Mesangial cell (primary cell): Measurements from ENCODE around the gene OR4D5. TPM values are rescaled to one million over a fixed set of nuclear protein-coding genes. Genes with fewer than 3 reads are reported as not detected.

Experiments used
- total RNA-seq: library from RNA; depleted of rRNA; stranded (reverse); fragments of >200 nt; gene quantifications from 2 replicates; pipeline ENCODE4 v1.2.3, GENCODE V29; 2015

Gene OR4D5
- total RNA-seq, result not detected in 2 replicates

GRCh38 chr11:123939317-123939716, at the start of gene OR4D5:
Gene OR4D5 (plus strand): TSS chr11:123939617. CDS start chr11:123939617, 0 bp downstream.

GRCh38 chr11:123901867-123902266, 37.5 kb upstream of the OR4D5 start, which contains the start of gene OR8D4:
Gene OR8D4 (plus strand): TSS chr11:123902167. CDS start chr11:123906432, 4,265 bp downstream.

GRCh38 chr11:123943738-123944137, 4.3 kb downstream of the OR4D5 start, which contains the start of gene OR6T1:
Gene OR6T1 (minus strand): TSS chr11:123943838. CDS start chr11:123943838, 0 bp downstream.

GRCh38 chr11:123977731-123978347, 38.4 kb downstream of the OR4D5 start, which contains the start of gene OR10S1:
Gene OR10S1 (minus strand): TSS chr11:123977781. CDS start chr11:123977664, 117 bp downstream.

Other genes starting within 250 kb of the OR4D5 start
- 3.6 and 8.1 TPM in 2 replicates for gene ZNF202, start 198.0 kb upstream of the OR4D5 start, total RNA-seq
- gene OR6X1, start 185.1 kb upstream of the OR4D5 start, total RNA-seq, result not detected in 2 replicates
- gene OR6M1, start 133.3 kb upstream of the OR4D5 start, total RNA-seq, result not detected in 2 replicates
- not detected in 2 replicates for gene TMEM225, start 53.9 kb upstream of the OR4D5 start, total RNA-seq
- gene OR8D4, start 37.5 kb upstream of the OR4D5 start, total RNA-seq, result not detected in 2 replicates
- not detected in 2 replicates for gene OR6T1, start 4.2 kb downstream of the OR4D5 start, total RNA-seq
- gene OR10S1, start 38.2 kb downstream of the OR4D5 start, total RNA-seq, result not detected in 2 replicates
- gene OR10G6, start 55.5 kb downstream of the OR4D5 start, total RNA-seq, result not detected in 2 replicates
- gene OR10G4, start 73.4 kb downstream of the OR4D5 start, total RNA-seq, result not detected in 2 replicates
- not detected in 2 replicates for gene OR10G9, start 83.4 kb downstream of the OR4D5 start, total RNA-seq
- gene OR10G8, start 87.2 kb downstream of the OR4D5 start, total RNA-seq, result not detected in 2 replicates
- gene OR10G7, start 101.7 kb downstream of the OR4D5 start, total RNA-seq, result not detected in 2 replicates
- 3.1 and 16.7 TPM in 2 replicates for gene VWA5A, start 175.8 kb downstream of the OR4D5 start, total RNA-seq
- gene OR10D3, start 243.7 kb downstream of the OR4D5 start, total RNA-seq, result not detected in 2 replicates